ENCODE data around the gene NME7.

GRCh38 chr1:169180174-169180573 is 187.4 kb downstream of the NME7 start:
- no peak for TF ChIP-seq EP300 (IDR thresholded peaks at IDR 0.05; ENCODE audit: low read depth)
- TF ChIP-seq CTCF (IDR thresholded peaks at IDR 0.05) = no peak
- no peak for TF ChIP-seq POLR2A (IDR thresholded peaks at IDR 0.05)
- no peak for TF ChIP-seq POLR2AphosphoS5 (IDR thresholded peaks at IDR 0.05)
